GM12874 (cell line): ENCODE results near the gene GPER1.
A peak's percentile ranks its signal among the peaks of the same experiment; 100 is the strongest.

ENCODE experiments used
- CTCF ChIP-seq: IDR thresholded peaks from 2 replicates; pipeline ENCODE4 v1.5.1; 2011; ENCODE audit warnings: low read depth, mild to moderate bottlenecking, control low read depth, low read length, moderate library complexity; ENCODE audit not compliant: insufficient read depth

The GPER1 gene

GRCh38 chr7:1081931-1082401 lies 5.9 kb upstream of the GPER1 start:
- no peak for TF ChIP-seq CTCF

- no peak for TF ChIP-seq CTCF
These were observed 3.9 kb upstream of the GPER1 start for GRCh38 chr7:1083729-1084657.

GRCh38 chr7:1085266-1085665 lies 2.6 kb upstream of the GPER1 start:
- TF ChIP-seq CTCF, result no peak

GRCh38 chr7:1085910-1086421 lies 1.9 kb upstream of the GPER1 start:
- TF ChIP-seq CTCF, result no peak

- TF ChIP-seq CTCF, result peak; percentile 80
These were observed 1.1 kb upstream of the GPER1 start for GRCh38 chr7:1086588-1087464.

- no peak for TF ChIP-seq CTCF
These were observed 473 bp upstream of the GPER1 start for GRCh38 chr7:1087465-1087814.

- TF ChIP-seq CTCF, result no peak
These were observed 2.3 kb downstream of the GPER1 start for GRCh38 chr7:1090236-1090635.
